Liver (tissue), 3 donors: ENCODE results near the gene POLR3C.
"Not testable (repeated sequence)": the region's sequence is repeated elsewhere in the genome, so short reads cannot be mapped to it uniquely, and the experiment has no call there.

Experiments used
- ATF3 ChIP-seq: IDR thresholded peaks from 2 replicates; pipeline ENCODE4 v1.6.1; 2016; ENCODE audit warnings: antibody characterized with exemption
- CTCF ChIP-seq: fragments of 150-350 bp; IDR thresholded peaks from 2 replicates; pipeline ENCODE4 v1.5.1; 2017; ENCODE audit warnings: improper control_type of control experiment, low read depth, low read length; ENCODE audit not compliant: missing input control
- GABPA ChIP-seq, 2 donors: IDR thresholded peaks in 1 of 2; conservative IDR thresholded peaks in 1 of 2; 2 replicates each; pipeline ENCODE4 v1.6.1; 2016; ENCODE audit warnings: antibody characterized with exemption in 2 of 2, mild to moderate bottlenecking in 1 of 2, moderate library complexity in 1 of 2
- HNF4A ChIP-seq, 2 donors: conservative IDR thresholded peaks; 2 replicates each; pipeline ENCODE4 v1.6.1; 2016; ENCODE audit warnings: antibody characterized with exemption in 2 of 2, mild to moderate bottlenecking in 2 of 2
- MAX ChIP-seq: IDR thresholded peaks from 2 replicates; pipeline ENCODE4 v1.6.1; 2016; ENCODE audit warnings: antibody characterized with exemption
- RAD21 ChIP-seq, 2 donors: IDR thresholded peaks; 2 replicates each; pipeline ENCODE4 v1.6.1; 2016; ENCODE audit warnings: antibody characterized with exemption in 2 of 2, mild to moderate bottlenecking in 2 of 2
- REST ChIP-seq: IDR thresholded peaks from 2 replicates; pipeline ENCODE4 v1.6.1; 2016; ENCODE audit warnings: antibody characterized with exemption, mild to moderate bottlenecking
- RXRA ChIP-seq, 2 donors: IDR thresholded peaks; 2 replicates each; pipeline ENCODE4 v1.6.1; 2017 to 2018; ENCODE audit warnings: antibody characterized with exemption in 2 of 2, mild to moderate bottlenecking in 1 of 2
- ZBTB33 ChIP-seq: IDR thresholded peaks from 2 replicates; pipeline ENCODE4 v1.6.1; 2016; ENCODE audit warnings: antibody characterized with exemption
- donor health status: healthy.
- donor health status: healthy.

GRCh38 chr1:145791860-145792259 lies 32.1 kb upstream of the POLR3C start:
- TF ChIP-seq ZBTB33; CTCF; REST; HNF4A (conservative IDR thresholded peaks at IDR 0.05); RAD21 (IDR thresholded peaks at IDR 0.05); MAX; RXRA (IDR thresholded peaks at IDR 0.05); ATF3; GABPA (IDR thresholded peaks at IDR 0.05 in 1 of 2, conservative IDR thresholded peaks at IDR 0.05 in 1 of 2): not testable (repeated sequence)
